Naive thymus-derived CD8-positive, alpha-beta T cell (primary cell): Measurements from ENCODE around the gene KAZN. TPM values are rescaled to one million over a fixed set of nuclear protein-coding genes. Genes with fewer than 3 reads are reported as not detected.

ENCODE experiments used
- ATAC-seq, 2 donors: fragments of 150-1000 bp; cut with Tn5 transposase in 1 of 2; sonication (Bioruptor Pico), chemical (Tn5 transposase) in 1 of 2; 1 replicate in 1 of 2; 2 replicates in 1 of 2; pipeline ENCODE4 v1.10.0; 2021; ENCODE audit warnings: mild to moderate bottlenecking in 2 of 2, moderate library complexity in 2 of 2
- POLR2A ChIA-PET: fragments of 350-600 bp; sonication (Branson Sonifier 250); formaldehyde crosslinking; loops from one replicate; lab custom pipeline; 2021; ENCODE audit warnings: antibody characterized with exemption; lab: Charles Lee
- DNase-seq, 10 donors: peaks; one replicate each; pipeline versions ENCODE4 v3.0.0 to v3.0.0-alpha.2; 2020 to 2022
- H3K27ac Mint-ChIP-seq, 10 donors: one replicate each; pipeline ENCODE4 v1.8.0; 2020 to 2022; ENCODE audit warnings: mild to moderate bottlenecking in 10 of 10, mixed read lengths in 10 of 10, moderate library complexity in 4 of 10, inconsistent platforms in 1 of 10
- H3K27me3 Mint-ChIP-seq, 5 donors: one replicate each; pipeline ENCODE4 v1.8.0; 2021 to 2022; ENCODE audit warnings: mixed read lengths in 5 of 5
- H3K36me3 Mint-ChIP-seq, 3 donors: one replicate each; pipeline ENCODE4 v1.8.0; 2020 to 2022; ENCODE audit warnings: mixed read lengths in 3 of 3, mild to moderate bottlenecking in 2 of 3, inconsistent platforms in 1 of 3
- H3K4me1 Mint-ChIP-seq, 4 donors: one replicate each; pipeline ENCODE4 v1.8.0; 2021 to 2022; ENCODE audit warnings: mixed read lengths in 4 of 4
- H3K4me3 Mint-ChIP-seq, 10 donors: one replicate each; pipeline ENCODE4 v1.8.0; 2020 to 2022; ENCODE audit warnings: mild to moderate bottlenecking in 10 of 10, mixed read lengths in 10 of 10, moderate library complexity in 6 of 10, inconsistent platforms in 1 of 10
- H3K9me3 Mint-ChIP-seq, 9 donors: one replicate each; pipeline ENCODE4 v1.8.0; 2020 to 2022; ENCODE audit warnings: mixed read lengths in 9 of 9, mild to moderate bottlenecking in 3 of 9, inconsistent platforms in 1 of 9, moderate library complexity in 1 of 9
- polyA plus RNA-seq, 3 donors: library from polyadenylated mRNA; unstranded; fragments of 300-500 nt; fragmentation: Illumina TruSeq; gene quantifications; one replicate each; pipeline ENCODE4 v1.2.3, GENCODE V29; 2021
- total RNA-seq, 8 experiments: library from RNA in 2 of 8; stranded (reverse) in 2 of 8; gene quantifications; one replicate each; pipeline ENCODE4 v1.2.3 and lab custom pipeline; 2021 to 2026

Gene KAZN
- total and polyA plus RNA-seq, 5 experiments from 2014 or later = 0.02 to 0.63 (median 0.12) TPM; not detected in 1

- Mint-ChIP-seq H3K27me3 (peaks cover 0 to 2% (median 0%) of the 10 kb centered on the region in 5 donors), H3K4me3 (no peak overlapping the region), H3K4me1 (no peaks in the 10 kb centered on the region), H3K27ac (no peak overlapping the region), H3K36me3 (no peaks in the 10 kb centered on the region), H3K9me3 (no peaks in the 10 kb centered on the region)
- ATAC-seq (no peak), DNase-seq (no peak)
- POLR2A ChIA-PET = no interaction called here
These were observed 453.5 kb downstream of the KAZN start for GRCh38 chr1:15051882-15052528.

- Mint-ChIP-seq H3K4me3 (no peak overlapping the region), H3K27ac (no peak overlapping the region), H3K36me3 (no peaks in the 10 kb centered on the region), H3K4me1 (no peaks in the 10 kb centered on the region), H3K9me3 (no peaks in the 10 kb centered on the region), H3K27me3 (peaks cover 0 to 3% (median 0%) of the 10 kb centered on the region in 5 donors)
- no peak for DNase-seq
- ATAC-seq = no peak
- POLR2A ChIA-PET = no interaction called here
These were observed 454.7 kb downstream of the KAZN start for GRCh38 chr1:15053153-15053552.

GRCh38 chr1:15055736-15056415 is 457.4 kb downstream of the KAZN start:
- Mint-ChIP-seq H3K36me3 (no peaks in the 10 kb centered on the region), H3K4me1 (peaks cover 0 to 4% (median 0%) of the 10 kb centered on the region in 4 donors), H3K9me3 (no peaks in the 10 kb centered on the region), H3K27ac (no peak overlapping the region), H3K27me3 (peaks cover 0 to 5% (median 2%) of the 10 kb centered on the region in 5 donors), H3K4me3 (no peak overlapping the region)
- no peak for DNase-seq
- POLR2A ChIA-PET = no interaction called here
- no peak for ATAC-seq

GRCh38 chr1:15056515-15057285 is 458.2 kb downstream of the KAZN start:
- H3K4me1 Mint-ChIP-seq = peaks cover 0 to 4% (median 0%) of the 10 kb centered on the region in 4 donors
- H3K36me3 Mint-ChIP-seq = no peaks in the 10 kb centered on the region
- ATAC-seq (no peak), DNase-seq (no peak)
- peaks cover 0 to 5% (median 2%) of the 10 kb centered on the region in 5 donors for H3K27me3 Mint-ChIP-seq
- H3K9me3 Mint-ChIP-seq = no peaks in the 10 kb centered on the region
- H3K4me3 Mint-ChIP-seq = no peak overlapping the region
- POLR2A ChIA-PET = no interaction called here
- H3K27ac Mint-ChIP-seq = no peak overlapping the region

GRCh38 chr1:15057834-15058233 is 459.3 kb downstream of the KAZN start:
- POLR2A ChIA-PET = no interaction called here
- Mint-ChIP-seq H3K27me3 (peaks cover 0 to 5% (median 2%) of the 10 kb centered on the region in 5 donors), H3K27ac (no peak overlapping the region), H3K4me1 (peaks cover 0 to 4% (median 0%) of the 10 kb centered on the region in 4 donors), H3K4me3 (no peak overlapping the region), H3K9me3 (peaks cover 0 to 3% (median 0%) of the 10 kb centered on the region in 9 donors), H3K36me3 (no peaks in the 10 kb centered on the region)
- DNase-seq = no peak
- no peak for ATAC-seq

GRCh38 chr1:15058261-15058660 is 459.8 kb downstream of the KAZN start:
- H3K36me3 Mint-ChIP-seq = no peaks in the 10 kb centered on the region
- peaks cover 0 to 5% (median 2%) of the 10 kb centered on the region in 5 donors for H3K27me3 Mint-ChIP-seq
- ATAC-seq (no peak), DNase-seq (no peak)
- no peak overlapping the region for H3K4me3 Mint-ChIP-seq
- H3K4me1 Mint-ChIP-seq = peaks cover 0 to 4% (median 0%) of the 10 kb centered on the region in 4 donors
- peaks cover 0 to 3% (median 0%) of the 10 kb centered on the region in 9 donors for H3K9me3 Mint-ChIP-seq
- H3K27ac Mint-ChIP-seq = no peak overlapping the region
- POLR2A ChIA-PET = no interaction called here

GRCh38 chr1:15060104-15060503 is 461.6 kb downstream of the KAZN start:
- no peak for ATAC-seq
- Mint-ChIP-seq H3K27ac (no peak overlapping the region), H3K36me3 (no peaks in the 10 kb centered on the region), H3K4me3 (no peak overlapping the region), H3K27me3 (peaks cover 0 to 5% (median 2%) of the 10 kb centered on the region in 5 donors), H3K9me3 (peaks cover 0 to 3% (median 0%) of the 10 kb centered on the region in 9 donors), H3K4me1 (peaks cover 0 to 4% (median 0%) of the 10 kb centered on the region in 4 donors)
- POLR2A ChIA-PET = no interaction called here
- no peak for DNase-seq

- POLR2A ChIA-PET = no interaction called here
- H3K4me3 Mint-ChIP-seq = no peak overlapping the region
- DNase-seq = no peak
- H3K27ac Mint-ChIP-seq = no peak overlapping the region
- H3K27me3 Mint-ChIP-seq = peaks cover 0 to 5% (median 0%) of the 10 kb centered on the region in 5 donors
- H3K36me3 Mint-ChIP-seq = no peaks in the 10 kb centered on the region
- H3K4me1 Mint-ChIP-seq = peaks cover 3 to 10% (median 6%) of the 10 kb centered on the region in 4 donors
- H3K9me3 Mint-ChIP-seq = peaks cover 0 to 3% (median 0%) of the 10 kb centered on the region in 9 donors
- no peak for ATAC-seq
These were observed 464.1 kb downstream of the KAZN start for GRCh38 chr1:15062479-15063099.

- H3K9me3 Mint-ChIP-seq = peaks cover 0 to 3% (median 0%) of the 10 kb centered on the region in 9 donors
- no peak overlapping the region for H3K4me3 Mint-ChIP-seq
These were observed 464.9 kb downstream of the KAZN start for GRCh38 chr1:15063346-15063745.

GRCh38 chr1:15063783-15064182 is 465.3 kb downstream of the KAZN start:
- POLR2A ChIA-PET = no interaction called here
- Mint-ChIP-seq H3K4me3 (no peak overlapping the region), H3K4me1 (peaks cover 3 to 10% (median 6%) of the 10 kb centered on the region in 4 donors), H3K9me3 (peaks cover 0 to 3% (median 0%) of the 10 kb centered on the region in 9 donors), H3K27me3 (peaks cover 0 to 5% (median 0%) of the 10 kb centered on the region in 5 donors), H3K27ac (no peak overlapping the region), H3K36me3 (no peaks in the 10 kb centered on the region)
- ATAC-seq = no peak
- no peak for DNase-seq

More at GRCh38 chr1:15063346-15063745, 464.9 kb downstream of the KAZN start:
- H3K4me1 Mint-ChIP-seq = peaks cover 3 to 10% (median 6%) of the 10 kb centered on the region in 4 donors
- POLR2A ChIA-PET = no interaction called here
- DNase-seq (no peak), ATAC-seq (no peak)
- no peak overlapping the region for H3K27ac Mint-ChIP-seq
- H3K36me3 Mint-ChIP-seq = no peaks in the 10 kb centered on the region
- peaks cover 0 to 5% (median 0%) of the 10 kb centered on the region in 5 donors for H3K27me3 Mint-ChIP-seq

GRCh38 chr1:15064217-15064929 is 465.9 kb downstream of the KAZN start:
- H3K4me1 Mint-ChIP-seq = peaks cover under 1 to 10% (median 6%) of the 10 kb centered on the region in 4 donors
- ATAC-seq (no peak), DNase-seq (no peak)
- H3K36me3 Mint-ChIP-seq = no peaks in the 10 kb centered on the region
- H3K27me3 Mint-ChIP-seq = peaks cover 0 to 2% (median 0%) of the 10 kb centered on the region in 5 donors
- POLR2A ChIA-PET = no interaction called here
- H3K4me3 Mint-ChIP-seq = no peak overlapping the region
- peak overlapping the region in 1 of 10 donors; percentile 52 for H3K27ac Mint-ChIP-seq
- H3K9me3 Mint-ChIP-seq = peaks cover 0 to 3% (median 0%) of the 10 kb centered on the region in 9 donors

GRCh38 chr1:15065291-15065690 is 466.8 kb downstream of the KAZN start:
- Mint-ChIP-seq H3K9me3 (peaks cover 0 to 3% (median 0%) of the 10 kb centered on the region in 9 donors), H3K27me3 (no peaks in the 10 kb centered on the region), H3K36me3 (no peaks in the 10 kb centered on the region), H3K4me1 (peaks cover 0 to 10% (median 6%) of the 10 kb centered on the region in 4 donors), H3K27ac (no peak overlapping the region), H3K4me3 (no peak overlapping the region)
- no peak for ATAC-seq
- DNase-seq = no peak
- POLR2A ChIA-PET = no interaction called here
